Fibroblast of the aortic adventitia (primary cell): ENCODE results near the gene OR10H1. TPM values are rescaled to one million over a fixed set of nuclear protein-coding genes. Genes with fewer than 3 reads are reported as not detected.
A peak's percentile ranks its signal among the peaks of the same experiment; 100 is the strongest.
"Not testable (repeated sequence)": the region's sequence is repeated elsewhere in the genome, so short reads cannot be mapped to it uniquely, and the experiment has no call there.

ENCODE experiments used
- DNase-seq: peaks from one replicate; pipeline ENCODE4 v3.0.0-alpha.2; 2010; ENCODE audit warnings: low read depth
- H3K4me3 ChIP-seq: 2 replicates; pipeline ENCODE4 v1.5.1; 2011; ENCODE audit warnings: low read depth, mild to moderate bottlenecking, control low read depth, low read length, moderate library complexity
- CTCF ChIP-seq: IDR thresholded peaks from 2 replicates; pipeline ENCODE4 v1.5.1; 2011; ENCODE audit warnings: mild to moderate bottlenecking, low read length, control low read depth, inconsistent platforms; ENCODE audit not compliant: insufficient read depth
- total RNA-seq: library from RNA; depleted of rRNA; stranded (reverse); fragments of >200 nt; gene quantifications from 2 replicates; pipeline ENCODE4 v1.2.3, GENCODE V29; 2012; ENCODE audit warnings: low replicate concordance

OR10H1 gene
- total RNA-seq, 1 donor = not detected

GRCh38 chr19:15779756-15780476, 35.5 kb downstream of the OR10H1 start:
- DNase-seq = peak; percentile 32
- no peak overlapping the region for H3K4me3 ChIP-seq
- no peak for TF ChIP-seq CTCF

- H3K4me3 ChIP-seq = no peak overlapping the region
- no peak for DNase-seq
- TF ChIP-seq CTCF = no peak
Measured at GRCh38 chr19:15776991-15777970, 38.2 kb downstream of the OR10H1 start.

- TF ChIP-seq CTCF = no peak
- DNase-seq = no peak
- H3K4me3 ChIP-seq = no peak overlapping the region
Measured at GRCh38 chr19:15776264-15776663, 39.2 kb downstream of the OR10H1 start.

- TF ChIP-seq CTCF = no peak
- no peak for DNase-seq
- H3K4me3 ChIP-seq = no peak overlapping the region
Measured at GRCh38 chr19:15775249-15775648, 40.2 kb downstream of the OR10H1 start.

- H3K4me3 ChIP-seq, DNase-seq: not testable (repeated sequence)
Measured at GRCh38 chr19:15774159-15774558, 41.3 kb downstream of the OR10H1 start.

- H3K4me3 ChIP-seq = no peak overlapping the region
- no peak for DNase-seq
- no peak for TF ChIP-seq CTCF
Measured at GRCh38 chr19:15769586-15769985, 45.9 kb downstream of the OR10H1 start.

GRCh38 chr19:15759962-15760565, 55.4 kb downstream of the OR10H1 start:
- no peak for TF ChIP-seq CTCF
- no peak for DNase-seq
- no peak overlapping the region for H3K4me3 ChIP-seq
